Measurements from ENCODE around the gene TMEM232.

The TMEM232 gene

DNA sequence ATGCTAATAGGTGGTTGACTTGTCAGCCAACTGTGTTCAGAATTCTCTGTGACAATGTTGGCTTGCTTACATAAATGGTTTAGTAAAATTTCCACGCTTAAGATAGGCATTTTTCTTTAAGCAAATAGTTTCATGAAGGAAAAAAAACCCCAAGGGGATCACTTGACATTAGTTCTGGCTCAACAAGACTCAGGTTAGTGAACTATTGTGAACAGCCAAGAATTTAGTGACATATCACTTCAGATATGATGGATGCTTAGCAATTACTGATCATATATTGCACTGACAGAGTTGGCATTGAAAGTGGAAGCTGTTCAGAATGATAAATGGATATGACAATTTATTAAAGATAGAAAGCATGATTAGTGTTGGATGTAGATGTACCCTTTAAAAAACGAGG lies 218.5 kb downstream of the TMEM232 start:
- DNase-seq: no peak

DNA sequence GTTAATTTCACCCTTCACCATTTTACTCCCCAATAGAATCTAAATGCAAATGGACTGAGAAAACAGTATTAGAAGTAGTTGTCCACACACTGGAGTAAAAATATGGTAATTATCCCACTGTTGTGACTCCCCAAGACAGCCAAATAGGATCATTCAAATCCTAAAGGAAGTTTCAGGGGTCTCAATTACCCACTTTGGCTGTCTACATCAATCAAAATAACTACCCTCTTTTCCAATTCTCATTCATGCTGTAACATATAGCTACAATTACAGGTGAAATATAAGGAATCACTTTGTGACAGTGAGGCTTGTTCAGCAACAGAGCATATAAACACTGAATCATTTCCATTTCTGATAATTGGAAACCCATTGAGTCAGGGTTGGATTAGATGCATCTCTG lies 220.1 kb downstream of the TMEM232 start:
- DNase-seq: no peak

DNA sequence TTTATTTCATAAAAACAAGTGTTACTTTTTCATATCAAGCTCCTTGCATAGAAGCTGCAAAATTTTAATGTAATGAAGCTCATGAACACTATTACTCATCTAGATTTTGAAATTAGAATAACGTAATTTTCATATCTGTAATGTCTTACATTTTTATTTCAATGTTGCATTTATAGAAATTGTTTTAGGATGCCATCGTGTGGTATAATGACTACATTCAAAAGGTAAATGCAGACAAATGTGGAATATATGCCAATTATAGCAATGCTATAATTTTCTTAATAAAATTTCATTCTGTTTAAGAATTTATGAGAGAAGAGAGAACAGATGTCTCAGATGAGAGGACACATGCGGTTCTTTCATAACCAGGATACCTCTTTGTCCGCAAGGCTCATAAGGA lies 230.2 kb downstream of the TMEM232 start:
- DNase-seq: no peak

DNA sequence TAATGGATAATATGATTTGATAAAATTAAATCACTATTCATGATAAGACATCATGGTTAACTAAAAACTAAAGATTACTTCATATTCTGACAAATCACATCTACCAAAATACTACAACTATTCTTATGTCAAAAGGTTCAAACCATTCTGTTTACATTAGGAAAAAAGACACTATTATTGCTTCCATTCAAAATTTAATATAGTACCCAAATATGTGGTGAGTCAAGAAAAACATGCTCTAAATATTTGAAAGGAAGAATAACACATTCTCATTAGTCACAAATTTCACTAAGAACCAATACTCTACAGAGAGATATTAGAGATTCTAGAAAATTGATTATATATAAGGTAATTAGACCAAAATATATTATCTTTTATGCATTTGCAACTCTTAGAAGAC lies 234.0 kb downstream of the TMEM232 start:
- no peak for DNase-seq

DNA sequence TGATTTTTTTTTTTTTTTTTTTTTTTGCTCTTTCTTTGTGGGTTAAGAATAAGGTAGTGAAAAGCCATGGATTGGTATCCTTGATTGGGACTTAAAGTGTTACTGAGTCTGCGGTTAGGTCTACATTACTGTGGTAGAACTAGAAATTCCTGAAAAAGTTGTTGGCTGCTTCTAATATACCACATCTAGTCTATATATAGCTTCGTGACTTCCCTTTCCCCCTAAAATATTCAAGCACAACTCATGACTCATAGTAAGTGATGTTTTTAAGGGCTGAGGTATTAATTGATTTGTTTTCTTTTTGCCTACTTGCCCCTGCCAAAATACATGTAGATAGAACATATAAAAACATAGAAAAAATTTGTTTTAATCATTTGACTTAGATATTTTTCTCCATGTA lies 247.6 kb downstream of the TMEM232 start:
- no peak for DNase-seq

DNA sequence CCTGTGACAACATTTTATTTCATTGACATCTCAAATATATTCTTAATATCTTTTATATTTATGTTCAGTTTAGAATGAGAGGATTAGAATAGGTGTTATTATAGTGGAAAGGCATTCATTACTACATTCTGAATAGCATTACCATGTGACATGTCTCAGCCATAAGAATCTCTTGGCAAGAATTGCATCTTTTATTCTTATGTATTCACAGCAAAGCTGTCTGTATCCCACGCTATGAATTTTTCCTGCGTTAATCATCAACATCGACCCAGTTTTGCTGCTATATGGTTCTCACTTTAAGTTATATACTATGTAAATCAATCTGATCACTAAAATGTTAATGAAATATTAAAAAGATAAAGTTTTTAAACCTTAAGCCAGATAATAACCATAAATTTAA lies 248.6 kb downstream of the TMEM232 start:
- no peak for DNase-seq

DNA sequence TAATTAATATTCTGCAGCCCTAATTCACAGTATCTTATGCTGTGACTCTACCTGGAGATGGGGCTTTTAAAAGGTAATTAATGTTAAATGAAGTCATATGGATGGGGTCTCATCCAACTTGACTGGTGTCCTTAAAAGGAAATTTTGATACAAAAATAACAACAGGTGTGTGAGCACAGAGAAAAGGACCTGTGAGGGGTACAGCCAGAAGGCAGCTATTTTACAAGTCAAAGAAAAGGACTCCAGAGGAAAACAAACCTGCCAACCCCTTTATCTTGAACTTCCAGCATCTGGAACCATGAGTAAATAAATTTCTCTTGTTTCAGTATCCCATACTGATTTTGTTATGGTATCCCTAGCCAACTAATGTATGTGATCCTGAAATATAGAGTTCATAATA lies 250.3 kb downstream of the TMEM232 start:
- no peak for DNase-seq

DNA sequence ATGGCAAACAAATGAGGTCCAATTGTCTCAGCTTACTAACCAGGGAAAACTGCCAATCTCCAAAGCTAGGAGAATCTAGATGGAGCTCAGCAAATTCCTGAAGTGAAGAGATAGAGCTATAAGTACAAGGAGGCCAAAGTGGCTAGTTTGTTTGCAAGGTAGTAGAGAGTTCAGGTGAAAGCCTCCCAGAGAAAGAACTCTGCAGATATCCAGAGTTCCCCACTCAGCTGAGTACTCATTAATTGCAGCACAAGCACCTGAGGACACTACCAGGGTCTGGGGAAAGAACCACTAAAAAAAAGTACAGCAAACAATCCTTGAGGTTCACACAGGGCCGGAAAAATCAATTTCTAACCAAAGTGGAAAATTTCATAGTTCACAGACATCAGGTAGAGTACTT lies 250.9 kb downstream of the TMEM232 start:
- no peak for DNase-seq

DNA sequence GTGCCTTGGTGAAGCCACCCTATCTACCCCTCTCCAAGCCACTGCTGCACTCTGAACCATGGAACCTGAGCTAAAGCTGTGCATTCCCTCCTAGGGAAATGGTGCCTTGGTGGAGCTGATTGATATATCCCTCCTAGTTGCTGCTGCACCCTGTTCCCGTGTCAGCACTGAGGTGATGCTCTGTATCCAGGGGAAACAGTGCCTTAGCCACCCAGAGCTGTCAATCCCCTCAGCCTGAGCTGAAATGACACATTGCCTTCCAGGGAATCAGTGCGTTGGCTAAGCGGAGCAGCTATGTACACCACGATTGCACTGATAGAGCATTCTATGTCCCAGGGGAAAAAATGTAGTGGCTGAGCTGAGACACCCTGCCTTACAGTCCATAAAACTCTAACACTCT lies 257.0 kb downstream of the TMEM232 start:
- DNase-seq: no peak

DNA sequence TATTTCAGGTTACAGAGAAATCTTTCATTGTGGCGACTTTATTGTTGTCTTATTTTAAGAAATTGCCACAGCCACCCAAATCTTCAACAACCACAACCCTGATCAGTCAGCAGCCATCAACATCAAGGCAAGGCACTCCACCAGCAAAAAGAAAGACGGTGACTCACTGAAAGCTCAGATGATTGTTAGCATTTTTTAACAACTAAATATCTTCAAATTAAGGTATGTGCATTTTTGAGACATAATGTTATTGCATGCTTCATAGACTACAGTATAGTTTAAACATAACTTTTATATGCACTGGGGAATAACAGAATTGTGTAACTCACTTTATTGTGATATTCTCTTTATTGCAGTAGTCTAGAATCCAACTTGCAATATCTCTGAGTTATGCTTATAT lies 263.4 kb downstream of the TMEM232 start:
- no peak for DNase-seq

DNA sequence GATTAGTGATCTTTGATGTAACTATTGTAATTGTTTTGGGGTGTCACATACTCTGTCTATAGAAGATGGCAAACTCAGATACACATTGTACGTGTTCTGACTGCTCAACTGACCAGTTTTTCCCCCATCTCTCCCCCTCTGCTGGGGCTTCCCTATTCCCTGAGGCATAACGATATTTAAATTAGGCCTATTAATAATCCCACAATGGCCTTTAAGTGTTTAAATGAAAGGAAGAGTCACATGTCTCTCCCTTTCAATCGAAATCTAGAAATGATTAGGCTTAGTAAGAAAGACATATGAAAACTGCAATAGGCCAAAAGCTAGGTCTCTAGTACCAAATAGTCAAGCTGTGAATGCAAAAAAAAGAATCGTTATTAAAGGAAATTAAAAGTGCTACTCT lies 265.6 kb downstream of the TMEM232 start:
- no peak for DNase-seq

DNA sequence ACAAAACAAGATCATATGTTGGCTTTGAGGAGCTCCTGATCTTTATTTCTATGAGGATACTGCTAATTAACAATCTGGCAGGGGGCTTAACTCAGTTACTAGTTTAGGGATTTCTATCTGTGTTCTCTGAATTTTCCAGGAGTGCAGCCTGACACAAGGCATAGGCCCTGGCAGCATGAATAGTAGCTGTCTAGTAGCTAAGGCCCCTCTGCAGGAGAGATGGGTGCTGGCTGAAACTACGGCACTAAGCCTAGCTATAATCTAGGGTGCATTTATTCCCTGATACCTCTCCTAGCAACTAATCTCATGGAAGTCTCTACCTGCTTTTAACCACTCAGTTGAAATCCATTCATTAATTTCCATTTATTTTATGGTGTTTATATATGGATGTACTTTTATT lies 268.2 kb downstream of the TMEM232 start:
- no peak for DNase-seq

DNA sequence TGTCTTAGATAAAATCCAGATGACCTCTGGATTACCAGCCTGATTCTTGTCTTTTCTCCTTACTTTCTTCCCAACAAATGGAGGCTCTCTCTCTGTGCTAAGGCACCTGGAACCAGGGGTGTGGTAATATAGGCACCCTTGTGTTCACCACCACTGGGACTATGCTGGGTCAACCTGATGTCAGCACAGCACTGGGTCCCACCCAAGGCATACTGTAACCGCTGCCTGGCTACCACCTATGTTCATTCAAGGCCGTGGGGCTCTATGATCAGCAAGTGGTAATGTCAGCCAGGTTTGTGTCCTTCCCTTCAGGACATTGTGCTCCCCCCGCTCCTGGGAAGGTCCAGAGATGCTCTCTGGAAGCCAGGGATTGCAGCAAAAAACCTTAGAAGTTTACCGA lies 283.6 kb downstream of the TMEM232 start:
- DNase-seq: no peak

DNA sequence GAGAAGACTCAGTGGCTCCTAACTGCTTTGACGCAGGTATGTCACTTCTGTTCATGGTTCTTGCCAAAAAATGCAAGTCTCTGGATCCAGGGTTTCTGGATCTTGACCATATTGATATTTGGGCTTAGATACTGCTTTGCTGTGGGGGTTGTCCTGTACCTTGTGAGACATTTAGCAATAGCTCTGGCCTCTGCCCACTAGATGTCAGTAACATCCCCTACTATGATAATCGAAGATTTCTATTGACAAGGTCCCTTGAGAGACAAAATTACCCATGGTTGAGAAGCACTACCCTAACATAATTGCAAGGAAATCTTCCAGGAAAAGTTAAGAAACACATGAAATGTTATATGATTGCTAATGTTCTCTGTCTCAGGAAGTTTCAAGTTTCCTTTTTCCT lies 285.4 kb downstream of the TMEM232 start:
- no peak for DNase-seq

DNA sequence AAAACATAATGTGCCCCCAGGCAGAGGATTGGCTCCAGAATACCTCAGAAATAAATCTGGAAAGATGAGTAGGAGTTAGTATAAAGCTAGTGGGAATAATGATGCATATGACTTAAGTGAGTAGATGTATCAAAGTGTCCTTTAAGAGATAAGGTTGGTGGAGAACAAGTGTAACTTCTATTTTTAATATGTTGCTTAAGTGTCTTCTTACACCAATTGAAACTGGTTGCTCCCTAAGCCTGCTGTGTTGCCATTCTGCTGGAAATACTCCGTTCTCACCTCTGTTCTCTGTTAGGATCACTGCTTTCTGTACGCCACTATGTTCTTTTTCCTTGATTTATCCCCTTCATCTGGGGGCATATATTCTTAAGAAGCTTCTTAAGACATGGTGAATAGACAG lies 286.4 kb downstream of the TMEM232 start:
- no peak for DNase-seq

DNA sequence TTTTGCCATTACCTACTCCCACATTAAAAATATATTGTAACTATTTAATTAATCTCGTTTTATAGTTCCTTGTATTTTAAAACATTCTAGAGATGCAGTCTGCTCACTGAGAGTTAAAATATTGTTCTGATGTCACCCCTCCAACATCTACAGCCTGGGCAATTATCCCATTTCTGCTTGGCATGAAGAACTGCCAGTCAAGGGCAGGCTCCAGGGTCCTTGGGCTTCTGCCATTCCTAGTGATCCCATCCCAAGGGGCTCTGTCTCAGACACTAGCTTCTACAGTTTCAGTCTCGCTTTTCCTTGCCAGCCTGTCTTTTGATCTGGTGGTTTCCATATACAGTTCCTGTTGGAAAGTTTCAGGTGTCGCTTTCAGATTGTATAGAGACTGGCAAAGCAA lies 287.2 kb downstream of the TMEM232 start:
- no peak for DNase-seq

DNA sequence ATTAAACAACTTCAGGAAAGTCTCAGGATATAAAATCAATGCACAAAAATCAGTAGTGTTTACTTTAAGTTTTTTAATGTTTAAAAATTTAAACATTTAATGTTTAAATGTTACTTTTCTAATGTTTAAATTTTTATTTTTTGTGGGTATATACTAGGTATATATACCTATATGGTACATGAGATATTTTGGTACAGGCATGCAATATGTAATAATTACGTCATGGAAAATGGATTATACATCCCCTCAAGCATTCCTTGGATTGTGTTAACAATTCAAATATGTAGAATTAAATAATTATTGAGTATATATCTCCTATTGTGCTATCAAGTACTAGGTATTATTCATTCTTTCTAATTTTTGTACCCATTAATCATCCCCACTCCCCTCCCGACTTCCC lies 291.3 kb downstream of the TMEM232 start:
- DNase-seq: no peak

DNA sequence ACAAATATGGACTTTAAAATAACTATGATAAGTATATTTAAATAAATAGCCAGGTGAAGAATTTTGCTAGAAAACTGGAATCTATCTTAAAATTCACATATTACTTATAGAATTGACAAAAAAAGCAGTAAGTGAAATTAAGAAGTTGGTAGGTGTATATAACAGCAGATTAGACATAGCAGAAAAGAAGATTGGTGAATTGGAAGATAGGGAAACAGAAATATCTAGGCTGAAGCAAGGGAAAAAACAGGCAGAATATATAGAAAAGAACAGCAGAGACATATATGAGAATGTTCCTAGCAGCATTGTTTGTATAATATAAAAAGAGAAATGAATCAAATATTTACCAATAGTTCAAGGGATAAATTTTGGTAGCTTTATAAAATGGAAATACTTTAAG lies 294.9 kb downstream of the TMEM232 start:
- no peak for DNase-seq

DNA sequence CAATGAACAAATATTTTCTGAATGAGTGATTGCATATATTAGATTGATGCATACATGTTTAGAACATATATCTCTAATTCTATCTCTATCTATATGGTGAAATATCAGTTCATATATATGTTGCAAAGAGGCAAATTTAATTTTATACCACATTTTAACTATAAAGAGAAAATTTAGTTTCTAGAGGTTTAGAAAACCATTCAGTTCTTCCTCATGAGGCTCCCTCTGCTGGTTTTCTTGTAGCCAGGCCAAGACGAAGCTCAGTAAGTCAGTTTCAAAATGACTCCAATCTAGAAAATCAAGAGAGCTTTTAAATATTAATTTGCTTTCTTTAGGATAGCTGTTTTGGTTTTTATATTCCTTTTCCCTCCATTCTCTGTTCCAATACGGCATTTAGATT lies 312.1 kb downstream of the TMEM232 start:
- no peak for DNase-seq

DNA sequence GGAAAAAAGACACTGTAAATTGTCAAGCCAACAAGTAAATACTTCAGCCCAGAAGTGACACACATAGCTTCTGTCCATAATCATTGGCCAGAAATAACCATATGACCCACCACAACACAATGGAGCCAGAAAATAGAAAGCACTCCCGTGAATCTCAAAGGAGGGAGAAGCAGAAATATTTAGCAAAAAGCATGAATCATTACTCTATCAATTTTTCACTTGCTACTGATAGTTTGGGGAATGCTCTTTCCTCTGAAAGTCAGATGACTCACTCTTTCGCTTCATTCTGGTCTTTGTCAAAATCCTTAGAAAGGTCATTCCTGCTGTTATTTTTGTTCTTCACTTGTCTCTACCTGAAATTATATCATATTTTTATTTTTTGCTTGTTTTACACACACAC lies 312.6 kb downstream of the TMEM232 start:
- no peak for DNase-seq

DNA sequence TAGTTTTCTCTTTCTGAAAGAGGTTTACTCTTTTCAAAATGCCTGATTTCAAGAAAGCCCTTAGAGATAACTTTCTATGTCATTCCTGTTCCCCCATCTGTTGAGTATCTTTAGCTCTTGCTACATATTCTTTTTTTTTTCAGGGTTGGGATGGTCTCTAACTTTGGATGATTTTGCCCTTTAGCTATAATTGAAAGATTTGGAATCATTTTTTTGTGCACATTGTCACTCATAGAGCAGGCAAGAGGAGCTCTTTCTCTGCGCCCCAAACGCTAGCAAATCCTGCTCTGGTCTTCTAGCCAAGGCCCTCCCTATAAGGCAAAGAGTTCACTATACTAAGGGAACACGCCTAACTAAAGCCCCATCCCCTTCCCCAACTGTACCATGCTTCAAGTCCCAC lies 316.9 kb downstream of the TMEM232 start:
- DNase-seq: no peak

DNA sequence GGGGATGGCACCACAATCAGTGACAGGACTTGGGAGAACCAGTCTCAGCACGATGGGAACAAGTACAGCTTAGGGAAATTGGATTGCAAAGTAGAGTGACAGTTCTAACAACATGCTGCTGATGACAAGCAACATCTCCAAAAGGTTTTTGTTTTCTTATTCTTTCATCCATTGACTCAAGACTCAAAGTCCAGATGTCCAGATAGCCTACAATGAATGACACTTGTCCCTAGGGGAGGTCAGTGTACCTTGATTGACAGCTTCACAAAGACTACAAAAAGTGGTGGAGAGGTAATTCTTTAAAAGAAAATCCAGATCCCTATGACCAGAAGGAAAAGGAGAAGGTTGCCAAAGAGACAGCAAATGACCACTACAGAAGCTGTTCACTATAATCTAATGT lies 323.9 kb downstream of the TMEM232 start:
- no peak for DNase-seq

DNA sequence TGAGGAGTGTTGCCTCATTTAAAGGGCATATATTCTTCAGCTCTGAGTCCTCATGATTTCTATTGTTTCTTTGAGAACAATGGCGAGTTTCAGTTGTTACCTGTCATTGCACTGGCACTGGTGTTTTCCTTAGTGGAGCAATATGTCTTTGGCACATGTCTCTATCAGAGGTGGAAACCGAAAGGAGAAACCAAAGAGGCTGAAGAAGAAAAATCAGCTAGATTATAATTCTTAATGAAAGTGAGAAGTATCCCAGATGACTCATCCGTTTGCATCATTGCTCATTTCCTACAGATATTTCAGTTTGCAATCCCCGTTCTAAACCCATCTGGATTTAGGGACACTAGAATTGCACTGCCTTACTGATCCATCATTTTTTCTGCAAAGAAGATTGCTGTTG lies 324.6 kb downstream of the TMEM232 start:
- DNase-seq: no peak

DNA sequence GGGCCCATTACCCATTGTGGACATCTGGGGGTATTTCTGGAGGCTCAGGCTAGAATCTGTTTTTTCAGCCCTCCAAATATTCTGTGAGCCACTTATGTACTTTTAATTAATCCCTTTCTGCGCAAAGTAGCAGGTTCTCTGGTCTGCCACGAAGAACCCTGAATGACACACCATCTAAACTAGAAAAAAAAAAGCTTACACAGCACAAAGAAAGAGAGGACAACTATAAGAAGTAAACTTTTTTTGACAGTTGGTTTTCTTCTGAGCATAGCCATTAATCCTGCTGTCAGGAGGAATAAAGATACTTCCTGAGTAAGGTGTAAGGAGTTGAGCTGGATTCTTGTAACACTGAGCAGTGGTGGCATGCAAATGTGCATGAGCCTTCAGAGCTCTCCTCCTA lies 327.5 kb downstream of the TMEM232 start:
- DNase-seq: no peak

DNA sequence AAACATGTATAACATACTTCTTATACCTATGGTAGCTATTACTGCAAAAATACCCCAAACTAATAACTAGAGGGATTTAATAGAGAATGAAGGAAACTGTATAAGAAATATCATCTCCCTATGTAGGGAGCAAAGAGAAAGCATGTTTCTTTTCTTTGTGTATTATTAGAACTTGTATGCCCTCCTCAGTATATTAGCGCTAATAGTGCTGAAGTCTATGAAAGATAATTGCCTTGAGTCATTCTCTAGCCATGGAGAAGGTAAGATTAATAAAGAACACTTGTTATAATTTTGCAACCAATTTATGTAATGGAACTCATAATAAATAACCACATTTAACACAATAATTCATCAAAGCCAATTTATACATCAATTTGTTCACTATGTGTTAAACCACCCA lies 329.2 kb downstream of the TMEM232 start:
- DNase-seq: no peak

DNA sequence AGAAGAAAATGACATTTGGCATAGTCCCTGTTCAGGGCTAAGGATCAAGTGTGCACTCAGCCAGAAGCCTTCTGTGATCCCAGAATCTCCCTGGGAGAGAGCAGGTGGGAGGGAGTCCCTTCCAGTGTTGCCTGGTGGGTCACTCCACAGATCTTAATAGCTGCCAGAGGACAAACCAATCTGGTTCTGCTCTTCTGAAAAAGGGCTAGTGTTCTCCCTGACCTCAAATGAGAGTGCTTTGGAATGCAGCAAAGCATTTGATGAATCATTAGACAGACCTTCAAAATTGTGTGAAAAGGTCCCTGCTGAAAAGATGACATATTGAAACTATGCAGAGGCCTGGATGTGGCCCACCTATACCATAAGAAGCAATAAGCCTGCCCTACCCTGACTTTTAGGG lies 339.7 kb downstream of the TMEM232 start:
- DNase-seq: no peak

DNA sequence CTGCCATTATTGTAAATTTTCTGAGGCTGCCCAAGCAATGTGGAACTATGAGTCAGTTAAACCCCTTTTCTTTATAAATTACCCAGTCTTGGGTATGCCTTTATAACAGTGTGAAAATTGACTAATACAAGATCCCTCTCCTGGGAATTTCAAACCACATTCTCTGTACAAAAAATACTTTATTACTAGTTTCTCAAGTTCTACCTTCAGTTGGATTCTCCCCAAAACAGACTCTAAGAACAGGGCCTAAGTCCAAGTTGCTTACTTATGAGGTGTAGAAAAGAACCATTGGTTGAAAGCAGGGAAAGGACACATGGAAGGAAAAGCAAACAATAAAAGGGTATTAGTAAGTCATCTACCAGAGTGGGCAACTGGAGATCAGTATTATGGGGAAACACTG lies 343.2 kb downstream of the TMEM232 start:
- no peak for DNase-seq

Data from GF-D8 (cell line).